Activated naive CD8-positive, alpha-beta T cell treated with anti-CD3 and anti-CD28 coated beads, Interleukin-2, amount 10 ng/mL, durations not matched to agents 7 days and 5 days (primary cell): ENCODE results near the gene LCE3A. TPM values are rescaled to one million over a fixed set of nuclear protein-coding genes. Genes with fewer than 3 reads are reported as not detected.
A peak's percentile ranks its signal among the peaks of the same experiment; 100 is the strongest.
"Not testable (repeated sequence)": the region's sequence is repeated elsewhere in the genome, so short reads cannot be mapped to it uniquely, and the experiment has no call there.

ENCODE experiments used
- ATAC-seq: fragments of 150-1000 bp; cut with Tn5 transposase; one replicate; pipeline ENCODE4 v1.10.0; 2021; ENCODE audit warnings: low read depth, moderate library complexity
- POLR2A ChIA-PET: fragments of 350-600 bp; sonication (Branson Sonifier 250); formaldehyde crosslinking; loops from one replicate; lab custom pipeline; 2021; ENCODE audit warnings: antibody characterized with exemption; lab: Charles Lee
- DNase-seq: peaks from one replicate; pipeline ENCODE4 v3.0.0; 2021
- H3K27ac Mint-ChIP-seq: one replicate; pipeline ENCODE4 v1.8.0; 2022; ENCODE audit warnings: mild to moderate bottlenecking, mixed read lengths
- H3K27me3 Mint-ChIP-seq: one replicate; pipeline ENCODE4 v1.8.0; 2022; ENCODE audit warnings: mild to moderate bottlenecking, moderate library complexity, mixed read lengths
- H3K36me3 Mint-ChIP-seq: one replicate; pipeline ENCODE4 v1.8.0; 2021; ENCODE audit warnings: mild to moderate bottlenecking, mixed read lengths
- H3K4me1 Mint-ChIP-seq: one replicate; pipeline ENCODE4 v1.8.0; 2021; ENCODE audit warnings: mixed read lengths
- H3K4me3 Mint-ChIP-seq: one replicate; pipeline ENCODE4 v1.8.0; 2022; ENCODE audit warnings: mild to moderate bottlenecking, moderate library complexity, mixed read lengths
- H3K9me3 Mint-ChIP-seq: one replicate; pipeline ENCODE4 v1.8.0; 2021; ENCODE audit warnings: mixed read lengths
- total RNA-seq, 2 experiments: library from RNA; stranded (reverse); gene quantifications; one replicate each; pipeline ENCODE4 v1.2.3, GENCODE V29; 2021

Gene LCE3A, protein sequence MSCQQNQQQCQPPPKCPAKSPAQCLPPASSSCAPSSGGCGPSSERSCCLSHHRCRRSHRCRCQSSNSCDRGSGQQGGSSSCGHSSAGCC
- total RNA-seq, result not detected

DNA sequence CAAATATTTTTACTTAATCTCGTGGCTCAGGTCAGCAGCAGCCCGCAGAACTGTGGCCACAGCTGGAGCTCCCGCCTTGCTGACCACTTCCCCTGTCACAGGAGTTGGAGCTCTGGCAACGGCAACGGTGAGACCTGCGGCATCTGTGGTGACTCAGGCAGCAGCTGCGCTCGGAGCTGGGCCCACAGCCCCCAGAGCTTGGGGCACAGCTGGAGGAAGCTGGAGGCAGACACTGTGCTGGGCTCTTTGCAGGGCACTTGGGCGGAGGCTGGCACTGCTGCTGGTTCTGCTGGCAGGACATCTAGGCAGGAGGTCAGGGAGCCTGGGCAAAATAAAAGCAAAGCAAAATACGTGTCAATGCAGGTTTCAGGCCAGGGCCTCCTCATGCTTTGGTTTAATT lies at the start of gene LCE3A:
Gene LCE3A (minus strand): TSS at position 301 of the 400 bp plus-strand sequence. CDS start 0 bp downstream, at position 301.
- Mint-ChIP-seq H3K27ac (no peak within 1 kb of the TSS), H3K9me3 (peaks cover 8% of the 10 kb centered on the region), H3K36me3 (no peaks in the 10 kb centered on the region), H3K4me3 (no peak within 1 kb of the TSS), H3K27me3 (peaks cover 8% of the 10 kb centered on the region), H3K4me1 (peaks cover 5% of the 10 kb centered on the region)
- POLR2A ChIA-PET, result no interaction called here
- no peak for ATAC-seq
- DNase-seq, result peak; percentile 29

GRCh38 chr1:152667648-152668047 lies 44.7 kb upstream of the LCE3A start:
- Mint-ChIP-seq H3K36me3 (no peaks in the 10 kb centered on the region), H3K4me1 (no peaks in the 10 kb centered on the region), H3K4me3 (no peak overlapping the region), H3K9me3 (no peaks in the 10 kb centered on the region), H3K27me3 (peaks cover 8% of the 10 kb centered on the region), H3K27ac (no peak overlapping the region)
- DNase-seq, result no peak
- ATAC-seq, result no peak
- POLR2A ChIA-PET, result no interaction called here

DNA sequence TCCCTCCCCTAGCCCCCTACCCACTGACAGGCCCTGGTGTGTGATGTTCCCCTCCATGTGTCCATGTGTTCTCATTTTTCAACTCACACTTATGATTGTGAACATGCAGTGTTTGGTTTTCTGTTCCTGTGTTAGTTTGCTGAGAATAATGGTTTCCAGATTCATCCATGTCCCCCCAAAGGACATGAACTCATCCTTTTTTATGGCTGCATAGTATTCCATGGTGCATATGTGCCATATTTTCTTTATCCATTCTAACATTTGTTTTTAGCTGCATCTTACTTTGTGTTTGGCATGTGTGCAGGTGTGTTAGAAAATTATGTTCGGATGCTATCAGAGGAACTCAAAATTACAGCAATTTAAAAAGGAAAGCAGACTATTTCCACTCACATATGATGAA lies 43.3 kb upstream of the LCE3A start:
- H3K36me3 Mint-ChIP-seq, DNase-seq, H3K27me3 Mint-ChIP-seq, H3K4me1 Mint-ChIP-seq, ATAC-seq, H3K27ac Mint-ChIP-seq, H3K4me3 Mint-ChIP-seq, POLR2A ChIA-PET, H3K9me3 Mint-ChIP-seq: not testable (repeated sequence)

DNA sequence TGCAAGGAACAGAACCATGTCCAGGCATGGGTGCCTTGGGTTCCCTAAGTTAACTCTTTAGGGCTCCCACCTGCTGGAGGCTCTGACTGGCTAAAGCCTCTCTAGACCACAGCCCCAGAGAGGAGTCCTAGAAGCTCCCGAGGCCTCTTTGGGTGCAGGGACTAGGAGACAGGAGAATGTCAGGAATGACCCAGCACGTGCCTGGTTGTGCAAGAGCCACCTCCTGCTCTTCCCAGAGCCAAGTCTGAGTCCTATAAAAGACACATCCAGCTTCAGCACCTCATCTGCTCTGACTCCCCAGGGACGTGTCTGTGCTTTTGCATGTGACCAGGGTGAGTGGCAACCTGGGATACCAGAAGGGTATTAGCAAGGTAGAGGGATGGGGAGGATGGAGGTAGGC lies 40.2 kb upstream of the LCE3A start, which contains the start of gene LCE2D:
Gene LCE2D (plus strand): TSS at position 283 of the 400 bp plus-strand sequence. CDS start 726 bp downstream, outside the sequence.
- Mint-ChIP-seq H3K27ac (no peak within 1 kb of the TSS), H3K27me3 (peaks cover 2% of the 10 kb centered on the region), H3K4me3 (no peak within 1 kb of the TSS), H3K4me1 (no peaks in the 10 kb centered on the region), H3K36me3 (no peaks in the 10 kb centered on the region), H3K9me3 (no peaks in the 10 kb centered on the region)
- POLR2A ChIA-PET, result no interaction called here
- ATAC-seq (no peak), DNase-seq (no peak)

GRCh38 chr1:152658649-152659048 lies 35.7 kb upstream of the LCE3A start:
- Mint-ChIP-seq H3K9me3 (no peaks in the 10 kb centered on the region), H3K4me1 (peaks cover 2% of the 10 kb centered on the region), H3K4me3 (no peak overlapping the region), H3K27me3 (peaks cover 3% of the 10 kb centered on the region), H3K27ac (no peak overlapping the region), H3K36me3 (no peaks in the 10 kb centered on the region)
- DNase-seq (no peak), ATAC-seq (no peak)
- POLR2A ChIA-PET, result no interaction called here

DNA sequence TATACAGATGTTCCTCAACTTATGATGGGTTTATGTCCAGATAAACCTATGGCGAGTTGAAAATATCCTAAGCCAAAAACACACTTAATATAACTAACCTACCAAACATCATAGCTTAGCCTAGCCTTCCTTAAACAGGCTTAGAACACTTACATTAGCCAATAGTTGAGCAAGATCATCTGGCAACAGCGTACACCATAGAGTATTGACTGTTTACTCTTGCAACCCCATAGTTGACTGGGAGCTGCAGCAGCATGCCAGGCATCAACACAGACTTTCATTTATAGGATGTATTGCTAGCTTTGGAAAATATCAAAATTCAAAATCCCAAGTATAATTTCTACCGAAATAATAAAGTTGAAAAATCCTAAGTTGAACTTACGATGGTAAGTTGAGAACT lies 34.8 kb upstream of the LCE3A start:
- ATAC-seq, result no peak
- Mint-ChIP-seq H3K4me1 (peaks cover 2% of the 10 kb centered on the region), H3K4me3 (no peak overlapping the region), H3K36me3 (no peaks in the 10 kb centered on the region), H3K27ac (no peak overlapping the region), H3K27me3 (peaks cover 7% of the 10 kb centered on the region), H3K9me3 (no peaks in the 10 kb centered on the region)
- no peak for DNase-seq
- POLR2A ChIA-PET, result no interaction called here

DNA sequence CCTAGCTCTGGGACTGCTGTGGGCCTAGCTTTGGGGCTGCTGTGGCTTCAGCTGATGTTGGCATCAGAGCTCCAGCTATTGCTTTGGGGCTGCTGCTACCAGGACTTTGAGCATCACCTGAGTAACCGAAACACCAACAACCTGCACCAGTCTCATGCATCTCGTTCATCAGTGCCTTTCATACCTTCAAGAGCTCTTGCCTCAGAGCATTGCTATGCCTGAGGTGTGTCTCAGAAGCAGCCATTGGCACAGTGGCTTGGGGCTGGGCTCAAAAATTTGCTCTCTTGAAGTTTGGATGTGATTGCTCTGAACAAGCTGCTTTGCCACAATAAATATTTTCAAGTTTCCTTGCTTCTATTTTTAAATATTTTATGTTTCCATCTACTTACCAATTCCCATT lies 33.6 kb upstream of the LCE3A start:
- Mint-ChIP-seq H3K27ac (no peak overlapping the region), H3K4me1 (peaks cover 2% of the 10 kb centered on the region), H3K9me3 (no peaks in the 10 kb centered on the region), H3K36me3 (no peaks in the 10 kb centered on the region), H3K4me3 (no peak overlapping the region), H3K27me3 (peaks cover 13% of the 10 kb centered on the region)
- POLR2A ChIA-PET, result no interaction called here
- ATAC-seq, result no peak
- DNase-seq, result no peak

DNA sequence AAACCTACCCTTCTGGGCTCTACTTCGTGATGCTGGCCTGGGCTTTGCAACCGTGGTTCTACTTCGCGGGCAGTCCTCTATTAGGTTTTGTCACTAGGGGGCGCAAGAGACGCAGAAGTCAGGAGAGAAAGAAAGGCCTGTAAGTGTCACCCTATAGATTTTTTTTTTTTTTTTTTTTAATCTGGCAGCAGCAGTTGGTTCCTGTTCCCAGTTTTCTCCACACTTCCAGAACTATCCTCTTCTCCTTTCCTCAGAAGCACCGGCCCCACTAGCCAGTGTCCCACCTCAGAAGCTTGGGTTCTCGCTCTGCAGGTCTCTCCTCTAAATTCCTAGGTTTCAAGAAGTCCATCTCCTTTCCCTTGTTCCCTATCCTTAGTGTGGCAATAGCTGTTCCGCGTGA lies 31.2 kb upstream of the LCE3A start:
- POLR2A ChIA-PET, result no interaction called here
- peaks cover 2% of the 10 kb centered on the region for H3K4me1 Mint-ChIP-seq
- no peak overlapping the region for H3K27ac Mint-ChIP-seq
- peak; percentile 42 for ATAC-seq
- no peaks in the 10 kb centered on the region for H3K9me3 Mint-ChIP-seq
- H3K4me3 Mint-ChIP-seq, result no peak overlapping the region
- no peaks in the 10 kb centered on the region for H3K36me3 Mint-ChIP-seq
- peaks cover 24% of the 10 kb centered on the region for H3K27me3 Mint-ChIP-seq
- peak; percentile 42 for DNase-seq

DNA sequence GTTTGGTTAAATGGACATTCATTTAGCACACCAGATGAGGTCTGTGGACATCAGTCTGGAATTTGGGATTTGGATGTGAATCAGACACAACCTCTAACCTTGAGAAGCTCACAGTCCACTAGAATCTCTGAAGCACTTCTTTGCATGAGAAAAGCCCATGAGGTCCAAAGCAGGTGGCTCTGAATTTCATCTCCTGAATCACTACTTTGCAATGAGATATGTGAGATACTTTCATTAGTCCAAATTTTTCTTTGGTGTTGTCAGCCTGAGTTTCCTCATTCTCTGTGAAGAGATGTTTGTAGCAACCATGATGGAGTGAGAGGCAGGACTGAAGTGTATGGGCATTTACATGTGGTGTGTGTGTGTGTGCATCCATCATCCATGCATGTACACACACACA lies 23.8 kb upstream of the LCE3A start:
- Mint-ChIP-seq H3K36me3 (no peaks in the 10 kb centered on the region), H3K27me3 (peaks cover 22% of the 10 kb centered on the region), H3K4me3 (no peak overlapping the region), H3K9me3 (no peaks in the 10 kb centered on the region), H3K27ac (no peak overlapping the region), H3K4me1 (no peaks in the 10 kb centered on the region)
- no peak for ATAC-seq
- DNase-seq, result no peak
- POLR2A ChIA-PET, result no interaction called here

DNA sequence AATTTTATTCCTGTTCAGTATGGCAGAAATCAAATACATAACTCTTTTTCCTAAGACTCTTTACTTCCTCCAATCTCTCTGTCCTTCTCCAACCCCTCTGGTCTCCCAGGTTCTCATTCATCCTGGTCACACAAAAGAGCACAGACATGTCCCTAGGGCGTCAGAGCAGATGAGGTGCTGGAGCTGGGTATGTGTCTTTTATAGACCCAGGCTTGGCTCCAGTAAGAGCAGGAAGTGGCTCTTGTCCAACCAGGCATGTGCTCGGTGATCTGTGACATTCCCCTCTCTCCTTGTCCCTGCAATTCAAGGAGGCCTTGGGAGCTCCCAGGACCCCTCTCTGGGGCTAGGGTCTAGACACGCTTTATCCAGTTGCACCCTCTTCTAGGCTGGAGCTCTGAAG lies 22.2 kb upstream of the LCE3A start:
- Mint-ChIP-seq H3K36me3 (no peaks in the 10 kb centered on the region), H3K4me3 (no peak overlapping the region), H3K27ac (no peak overlapping the region), H3K27me3 (peaks cover 9% of the 10 kb centered on the region), H3K9me3 (no peaks in the 10 kb centered on the region), H3K4me1 (no peaks in the 10 kb centered on the region)
- POLR2A ChIA-PET, result no interaction called here
- ATAC-seq (no peak), DNase-seq (no peak)

DNA sequence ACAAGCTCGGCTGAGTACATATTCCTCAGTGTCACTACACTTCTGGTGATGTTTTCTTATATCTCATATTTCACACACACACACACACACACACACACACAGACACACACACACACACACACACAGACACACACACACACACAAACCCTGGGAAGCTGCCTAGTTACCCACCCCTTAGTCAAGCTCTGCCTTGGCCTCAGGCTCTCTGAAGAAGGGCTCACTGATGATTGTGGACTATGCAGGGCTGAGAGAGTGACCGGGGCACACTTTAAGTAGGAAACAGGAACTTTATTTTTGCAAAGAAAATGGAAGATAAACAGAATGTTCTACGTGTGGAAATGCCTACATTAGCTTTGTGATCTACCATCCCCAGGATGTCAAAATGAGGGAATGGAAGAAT lies 21.0 kb upstream of the LCE3A start:
- H3K9me3 Mint-ChIP-seq, result no peaks in the 10 kb centered on the region

DNA sequence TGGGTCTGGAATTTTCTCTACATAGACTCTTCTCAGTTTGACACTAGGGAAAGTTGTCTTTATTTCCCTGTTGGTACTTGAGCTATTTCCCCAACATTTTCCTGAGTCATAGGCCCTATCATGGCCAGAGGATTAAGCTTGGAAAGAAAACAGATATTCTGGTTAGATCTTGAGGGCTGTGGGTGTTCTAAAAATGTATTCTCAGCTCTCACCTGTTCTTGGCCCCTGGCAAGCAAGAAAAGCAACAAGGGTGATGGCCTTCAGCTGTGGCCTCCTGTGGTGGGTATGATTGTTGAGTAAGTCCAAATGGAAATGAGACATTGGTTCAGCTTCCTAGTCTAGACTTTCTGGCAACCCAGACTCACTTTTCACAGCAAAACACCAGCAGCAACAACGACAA lies 17.4 kb upstream of the LCE3A start:
- Mint-ChIP-seq H3K4me3 (no peak overlapping the region), H3K4me1 (no peaks in the 10 kb centered on the region), H3K27ac (no peak overlapping the region), H3K36me3 (no peaks in the 10 kb centered on the region), H3K27me3 (peaks cover 14% of the 10 kb centered on the region), H3K9me3 (no peaks in the 10 kb centered on the region)
- POLR2A ChIA-PET, result no interaction called here
- no peak for ATAC-seq
- DNase-seq, result no peak

More for the DNA sequence above, 21.0 kb upstream of the LCE3A start:
- H3K4me1 Mint-ChIP-seq, result no peaks in the 10 kb centered on the region
- H3K27me3 Mint-ChIP-seq, result peaks cover 11% of the 10 kb centered on the region
- ATAC-seq (no peak), DNase-seq (no peak)
- no peak overlapping the region for H3K4me3 Mint-ChIP-seq
- no peak overlapping the region for H3K27ac Mint-ChIP-seq
- no peaks in the 10 kb centered on the region for H3K36me3 Mint-ChIP-seq
- POLR2A ChIA-PET, result no interaction called here

- Mint-ChIP-seq H3K27ac (no peak overlapping the region), H3K4me1 (no peaks in the 10 kb centered on the region), H3K9me3 (no peaks in the 10 kb centered on the region), H3K27me3 (peaks cover 11% of the 10 kb centered on the region), H3K4me3 (no peak overlapping the region), H3K36me3 (no peaks in the 10 kb centered on the region)
- DNase-seq, result no peak
- no peak for ATAC-seq
- POLR2A ChIA-PET, result no interaction called here
These were observed 7.7 kb upstream of the LCE3A start for GRCh38 chr1:152630596-152630995.

- Mint-ChIP-seq H3K27ac (no peak overlapping the region), H3K4me1 (peaks cover 5% of the 10 kb centered on the region), H3K27me3 (peaks cover 10% of the 10 kb centered on the region), H3K36me3 (no peaks in the 10 kb centered on the region), H3K4me3 (no peak overlapping the region), H3K9me3 (no peaks in the 10 kb centered on the region)
- DNase-seq, result no peak
- POLR2A ChIA-PET, result no interaction called here
- no peak for ATAC-seq
These were observed 3.8 kb upstream of the LCE3A start for GRCh38 chr1:152626744-152627143.
